GM19397 (cell line): ENCODE data around the gene SLC25A45.

ENCODE experiments used
- ATAC-seq: cut with Tn5 transposase; IDR thresholded peaks from one replicate; pipeline ENCODE4 v1.9.1; 2021; ENCODE audit warnings: mild to moderate bottlenecking, moderate library complexity; ENCODE audit not compliant: unreplicated experiment

The SLC25A45 gene

GRCh38 chr11:65404638-65405339 is 22.3 kb upstream of the SLC25A45 start:
- no peak for ATAC-seq

GRCh38 chr11:65404210-65404609 is 21.8 kb upstream of the SLC25A45 start:
- ATAC-seq = no peak

DNA sequence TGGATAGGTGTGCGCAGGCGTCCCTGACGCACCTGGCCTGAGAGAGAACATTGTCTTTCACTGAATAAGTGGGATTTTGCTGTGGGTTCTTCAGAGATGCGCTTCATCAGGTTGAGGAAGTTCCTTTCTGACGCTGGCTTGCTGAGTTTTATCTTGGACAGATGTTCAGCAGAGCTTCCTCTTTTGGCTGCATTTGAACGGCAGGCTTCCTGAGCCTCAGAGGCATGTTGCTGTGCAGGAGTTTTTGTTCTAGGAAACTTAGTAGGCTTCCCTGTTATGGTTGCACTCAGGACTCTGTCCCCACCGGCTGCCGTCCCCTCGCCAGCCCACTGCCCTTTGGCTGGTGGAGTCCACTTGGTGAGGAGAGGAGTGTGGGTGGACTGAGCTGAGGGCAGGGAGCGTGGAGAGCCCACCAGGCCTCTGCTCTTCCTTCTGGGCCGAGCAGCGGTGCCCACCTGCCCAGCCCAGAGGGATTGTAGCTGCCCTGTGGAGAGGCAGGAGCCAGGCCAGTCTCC is 21.2 kb upstream of the SLC25A45 start:
- no peak for ATAC-seq

- ATAC-seq = no peak
These were observed 20.3 kb upstream of the SLC25A45 start for GRCh38 chr11:65402790-65403189.

DNA sequence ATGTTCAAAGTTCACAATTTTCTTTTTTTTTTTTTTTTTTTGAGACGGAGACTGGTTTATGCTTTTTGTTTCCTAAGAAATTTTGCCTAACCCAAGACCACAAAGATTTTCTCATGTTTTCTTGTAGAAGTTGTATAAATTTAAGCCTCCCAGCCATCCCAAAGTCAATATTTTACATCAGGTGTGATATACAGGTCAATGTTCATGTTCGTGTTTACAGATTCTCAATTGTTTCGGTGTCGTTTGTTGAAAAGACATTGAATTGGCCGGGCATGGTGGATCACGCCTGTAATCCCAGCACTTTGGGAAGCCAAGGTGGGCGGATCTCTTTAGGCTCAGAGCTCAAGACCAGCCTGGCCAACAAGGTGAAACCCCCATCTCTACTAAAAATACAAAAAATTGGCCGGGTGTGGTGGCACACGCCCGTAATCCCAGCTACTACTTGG is 19.4 kb upstream of the SLC25A45 start:
- no peak for ATAC-seq

- no peak for ATAC-seq
These were observed 18.8 kb upstream of the SLC25A45 start for GRCh38 chr11:65401073-65401802.

DNA sequence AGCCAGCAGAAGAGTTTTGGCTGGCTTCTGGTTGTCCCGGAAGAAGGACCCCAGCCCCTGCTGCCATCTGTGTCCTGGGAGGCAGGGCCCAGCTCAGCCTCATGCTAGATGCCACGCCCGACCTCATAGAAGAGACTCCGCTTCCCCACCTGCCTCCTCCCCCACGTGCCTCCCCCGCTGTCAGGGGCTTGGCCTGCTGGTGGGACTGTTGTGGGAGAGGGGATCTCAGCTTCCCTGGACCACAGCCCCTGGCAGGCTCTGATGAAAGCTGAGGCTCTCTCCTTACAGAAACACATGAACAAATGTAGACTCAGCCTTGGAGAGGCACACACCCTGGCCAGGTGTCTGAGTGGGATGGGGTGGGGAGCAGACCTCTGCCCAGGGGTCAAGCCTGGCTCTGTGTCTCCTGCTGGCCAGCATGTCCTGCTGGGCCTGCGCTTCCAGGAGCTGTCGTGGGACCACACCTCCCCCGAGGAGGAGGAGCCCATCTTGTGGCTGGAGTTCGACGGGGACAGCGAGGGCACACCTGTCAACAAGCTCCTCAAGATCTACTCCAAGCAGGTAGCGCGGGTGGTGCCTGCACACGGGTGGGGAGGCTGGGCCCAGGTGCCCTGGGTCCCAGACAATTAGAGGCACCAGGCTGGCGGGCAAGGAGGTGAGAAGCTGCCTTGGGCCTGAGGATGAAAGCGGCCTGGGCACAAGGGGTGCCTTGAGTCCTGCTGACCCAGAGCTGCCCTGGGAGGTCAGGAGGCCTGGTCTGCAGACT is 18.0 kb upstream of the SLC25A45 start:
- ATAC-seq = no peak

GRCh38 chr11:65399845-65400244 is 17.4 kb upstream of the SLC25A45 start:
- ATAC-seq = no peak

- ATAC-seq = no peak
These were observed 16.8 kb upstream of the SLC25A45 start for GRCh38 chr11:65399249-65399648.

GRCh38 chr11:65398362-65398910 is 16.0 kb upstream of the SLC25A45 start:
- ATAC-seq = no peak

GRCh38 chr11:65396769-65397745 is 14.6 kb upstream of the SLC25A45 start:
- no peak for ATAC-seq

DNA sequence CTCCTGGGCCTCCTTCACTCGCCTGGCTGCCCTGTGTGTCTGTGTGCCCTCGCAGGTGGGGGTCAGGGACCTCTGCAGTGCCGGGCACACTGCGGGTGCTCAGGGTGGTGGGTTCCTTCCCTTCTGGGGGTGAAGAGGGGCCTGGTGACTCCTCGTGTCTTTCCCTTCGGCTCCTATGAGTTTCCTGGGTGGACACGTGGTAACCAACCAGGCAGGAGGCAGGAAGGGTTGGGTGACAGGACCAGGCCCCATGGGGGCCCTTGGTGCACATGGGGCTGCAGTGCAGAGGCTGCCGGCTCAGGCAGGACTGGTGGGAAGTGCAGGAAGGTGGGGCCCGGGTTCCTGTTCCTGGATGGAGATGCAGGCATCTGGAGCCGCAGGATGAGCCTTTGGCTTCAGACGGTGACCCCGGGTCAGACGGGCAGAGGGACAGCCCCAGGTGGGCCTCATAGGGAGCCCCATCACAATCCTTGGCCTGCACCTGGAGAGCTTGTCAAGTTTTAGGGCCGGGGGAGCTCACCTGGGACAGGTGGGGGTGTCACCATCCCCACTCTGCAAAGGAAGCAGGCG is 13.6 kb upstream of the SLC25A45 start:
- ATAC-seq = no peak

GRCh38 chr11:65394125-65394536 is 11.7 kb upstream of the SLC25A45 start:
- no peak for ATAC-seq

GRCh38 chr11:65393513-65394079 is 11.2 kb upstream of the SLC25A45 start:
- ATAC-seq = no peak

GRCh38 chr11:65392899-65393298 is 10.5 kb upstream of the SLC25A45 start:
- no peak for ATAC-seq

DNA sequence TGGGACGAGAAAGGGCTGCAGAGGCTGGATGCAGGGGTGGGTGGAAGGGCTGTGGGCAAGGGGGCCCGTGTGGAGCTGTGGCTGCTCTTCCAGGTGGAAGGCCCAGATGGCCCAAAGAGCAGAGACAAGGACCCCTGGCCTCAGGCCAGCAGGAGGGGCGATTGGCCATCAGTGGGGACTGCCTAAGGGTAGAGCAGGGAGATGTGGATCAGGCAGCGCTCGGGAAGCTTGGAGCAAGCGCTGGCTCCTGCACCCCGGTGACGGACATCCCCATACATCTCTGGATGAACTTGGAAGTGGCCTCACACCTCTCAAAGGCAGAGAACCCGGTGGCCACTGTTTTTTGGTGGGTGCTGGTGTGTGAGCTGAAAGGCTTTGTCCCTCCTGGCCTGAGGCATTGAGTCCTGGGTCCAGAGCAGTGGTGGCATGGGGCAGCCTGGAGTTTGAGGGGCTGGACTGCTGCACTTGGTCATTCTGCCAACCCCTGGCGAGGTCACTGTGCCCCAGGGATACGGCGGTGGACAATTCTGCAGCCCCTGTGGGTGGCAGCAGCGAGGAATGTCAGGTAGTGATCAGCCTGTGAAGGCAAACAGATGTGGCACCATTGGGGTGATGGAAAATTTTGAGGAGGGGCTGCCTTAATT is 9.9 kb upstream of the SLC25A45 start:
- no peak for ATAC-seq

DNA sequence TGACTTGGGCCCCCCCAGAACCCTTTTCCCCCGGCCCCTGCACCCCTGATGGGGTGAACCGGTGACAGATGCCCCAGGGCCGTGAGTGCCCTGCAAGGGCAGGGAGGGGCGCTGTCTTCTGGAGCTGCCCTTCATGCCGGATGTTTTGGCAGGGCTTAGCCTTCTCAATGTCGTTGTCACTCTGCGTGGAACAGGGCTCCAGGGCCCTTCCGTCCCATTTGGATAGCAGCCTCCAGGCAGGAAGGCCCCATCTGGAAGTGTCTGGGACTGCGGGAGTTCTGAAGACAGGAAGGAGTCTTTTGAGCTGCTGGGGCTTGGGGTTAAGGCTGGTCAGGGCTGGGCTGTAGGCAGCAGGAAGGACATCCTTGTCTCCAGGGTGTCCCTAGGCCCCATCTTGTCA is 8.6 kb upstream of the SLC25A45 start:
- no peak for ATAC-seq

DNA sequence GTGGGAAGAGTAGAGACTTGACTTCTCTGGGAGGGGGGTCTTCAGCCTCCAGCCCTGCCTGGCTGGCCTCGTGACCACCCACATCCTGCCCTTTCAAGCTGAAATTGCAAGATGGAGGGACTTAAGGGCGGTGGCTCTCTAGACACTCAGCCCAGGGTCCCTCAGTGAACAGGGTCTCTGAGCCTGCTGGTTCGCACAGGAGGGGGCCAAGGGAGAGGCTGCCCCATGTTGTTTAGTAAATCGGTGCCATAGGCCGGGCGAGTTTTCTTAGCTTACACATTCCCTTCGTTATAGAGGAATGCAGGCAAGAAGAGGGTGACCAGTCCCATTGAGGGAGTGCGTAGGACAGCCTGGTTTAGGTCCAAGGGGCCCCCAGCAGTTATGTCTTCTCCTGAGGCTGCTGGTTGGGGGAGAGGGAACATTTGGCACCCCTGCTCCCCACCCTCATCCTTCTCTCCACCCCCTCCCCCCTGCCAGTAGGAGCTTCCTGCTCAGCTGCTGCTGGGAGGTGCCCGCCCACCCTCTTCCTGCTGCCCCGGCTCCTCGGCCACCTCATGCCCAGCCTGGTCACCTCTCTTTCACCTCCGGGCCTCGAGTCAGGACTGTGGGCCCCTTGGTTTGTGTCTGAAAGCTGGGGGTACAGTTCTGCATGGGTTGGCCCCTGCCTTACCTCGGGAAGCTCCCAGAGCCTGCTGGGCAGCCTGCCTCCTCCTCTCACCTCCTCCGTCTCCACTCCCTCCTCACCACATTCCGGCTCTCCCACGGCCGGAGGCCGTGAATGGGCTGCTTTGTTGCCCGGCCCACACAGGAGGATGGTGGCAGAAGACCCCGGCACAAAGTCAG is 7.9 kb upstream of the SLC25A45 start:
- ATAC-seq = no peak
